Fibroblast of lung (primary cell): ENCODE results near the gene TRAP1. TPM values are rescaled to one million over a fixed set of nuclear protein-coding genes. Genes with fewer than 3 reads are reported as not detected.
A peak's percentile ranks its signal among the peaks of the same experiment; 100 is the strongest.

ENCODE experiments used
- DNase-seq, 2 donors: peaks; one replicate each; pipeline versions ENCODE4 v3.0.0 to v3.0.0-alpha.2; 2010; ENCODE audit warnings: low read depth in 2 of 2
- H2AFZ ChIP-seq: 2 replicates; pipeline ENCODE4 v1.5.1; 2012; ENCODE audit warnings: low read length, control low read depth, inconsistent platforms
- H3K27ac ChIP-seq: 2 replicates; pipeline ENCODE4 v1.5.1; 2011; ENCODE audit warnings: low read length, control low read depth; ENCODE audit not compliant: insufficient read depth
- H3K27me3 ChIP-seq: 2 replicates; pipeline ENCODE4 v1.5.1; 2011; ENCODE audit warnings: mild to moderate bottlenecking, low read length; ENCODE audit not compliant: control insufficient read depth, insufficient read depth
- H3K36me3 ChIP-seq: 2 replicates; pipeline ENCODE4 v1.5.1; 2011; ENCODE audit warnings: low read length; ENCODE audit not compliant: control insufficient read depth, insufficient read depth
- H3K4me1 ChIP-seq: 2 replicates; pipeline ENCODE4 v1.5.1; 2011; ENCODE audit warnings: low read length; ENCODE audit not compliant: control insufficient read depth, insufficient read depth; ENCODE audit errors: extremely low read depth
- H3K4me2 ChIP-seq: 2 replicates; pipeline ENCODE4 v1.5.1; 2011; ENCODE audit warnings: low read length, control low read depth; ENCODE audit not compliant: insufficient read depth; ENCODE audit errors: extremely low read depth
- H3K4me3 ChIP-seq, 4 experiments: fragments of 200-600 bp in 1 of 4; sonication (generic) in 1 of 4; replicated peaks in 1 of 4; 2 replicates each; pipeline ENCODE4 v1.5.1; 2011 to 2016; ENCODE audit warnings: low read length in 4 of 4, low read depth in 3 of 4, mild to moderate bottlenecking in 3 of 4, control low read depth in 2 of 4, inconsistent platforms in 1 of 4, mixed read lengths in 1 of 4; ENCODE audit not compliant: insufficient read depth in 1 of 4; ENCODE audit errors: control extremely low read depth in 1 of 4
- H3K79me2 ChIP-seq: 2 replicates; pipeline ENCODE4 v1.5.1; 2012; ENCODE audit warnings: mild to moderate bottlenecking, low read length, inconsistent platforms; ENCODE audit not compliant: control insufficient read depth, insufficient read depth
- H3K9ac ChIP-seq: 2 replicates; pipeline ENCODE4 v1.5.1; 2011; ENCODE audit warnings: mild to moderate bottlenecking, low read length, control low read depth; ENCODE audit not compliant: insufficient read depth
- H3K9me3 ChIP-seq: 2 replicates; pipeline ENCODE4 v1.5.1; 2012; ENCODE audit warnings: low read depth, low read length; ENCODE audit not compliant: control insufficient read depth, insufficient read depth
- H4K20me1 ChIP-seq: 2 replicates; pipeline ENCODE4 v1.5.1; 2011; ENCODE audit warnings: low read length; ENCODE audit not compliant: control insufficient read depth, insufficient read depth; ENCODE audit errors: extremely low read depth
- EZH2 ChIP-seq: IDR thresholded peaks from 2 replicates; pipeline ENCODE4 v1.5.1; 2012; ENCODE audit warnings: low read length, control low read depth, mild to moderate bottlenecking; ENCODE audit errors: missing control alignments
- polyA minus RNA-seq: library from RNA; depleted of rRNA, polyadenylated mRNA; stranded (reverse); fragments of >200 nt; gene quantifications from 2 replicates; pipeline ENCODE4 v1.2.3, GENCODE V29; 2011; ENCODE audit warnings: low replicate concordance
- polyA plus RNA-seq, 2 donors: library from polyadenylated mRNA; depleted of rRNA in 1 of 2; stranded (reverse) in 1 of 2; unstranded in 1 of 2; fragments of >200 nt; gene quantifications; 2 replicates each; pipeline ENCODE4 v1.2.1, GENCODE V29; 2011 to 2012; ENCODE audit warnings: missing spikeins in 1 of 2
- total RNA-seq: library from RNA; depleted of rRNA; stranded (reverse); fragments of >200 nt; gene quantifications from 2 replicates; pipeline ENCODE4 v1.2.1, GENCODE V29; 2014
- TF ChIP-seq, protein P1 (sequence below), 2 donors: IDR thresholded peaks in 1 of 2; conservative IDR thresholded peaks in 1 of 2; 1 replicate in 1 of 2; 2 replicates in 1 of 2; pipeline ENCODE4 v1.5.1; 2011 to 2012; ENCODE audit warnings: low read length in 2 of 2, control low read depth in 1 of 2, inconsistent platforms in 1 of 2, low read depth in 1 of 2, mild to moderate bottlenecking in 1 of 2

TRAP1 gene
- total RNA-seq (42.6 and 97.8 TPM in 2 replicates), polyA plus RNA-seq (52.1 and 110 TPM in 2 replicates), polyA minus RNA-seq (304 and 369 TPM in 2 replicates)
- 66.5 and 130 TPM in 2 replicates for polyA plus RNA-seq (2012)

GRCh38 chr16:3717235-3718018, at the start of gene TRAP1:
Gene TRAP1, minus strand, starts transcription at chr16:3717524. Its CDS starts 16 bp downstream, at chr16:3717508.
- no peaks in the 10 kb centered on the region for H4K20me1 ChIP-seq
- peak within 1 kb of the TSS; percentile 99 for H3K4me2 ChIP-seq
- peak; percentile 73 to 81 for DNase-seq
- TF ChIP-seq EZH2, result no peak
- peaks cover 26% of the 10 kb centered on the region for H3K79me2 ChIP-seq
- peak within 1 kb of the TSS; percentile 81 for H3K9ac ChIP-seq
- H3K4me1 ChIP-seq, result peaks cover 9% of the 10 kb centered on the region
- peak within 1 kb of the TSS; percentile 82 to 95 (median 90) for H3K4me3 ChIP-seq
- H3K36me3 ChIP-seq, result peaks cover 8% of the 10 kb centered on the region
- H3K9me3 ChIP-seq, result no peaks in the 10 kb centered on the region
- H3K27me3 ChIP-seq, result no peaks in the 10 kb centered on the region
- H2AFZ ChIP-seq, result peak within 1 kb of the TSS; percentile 88
- H3K27ac ChIP-seq, result peak within 1 kb of the TSS; percentile 87

DNA sequence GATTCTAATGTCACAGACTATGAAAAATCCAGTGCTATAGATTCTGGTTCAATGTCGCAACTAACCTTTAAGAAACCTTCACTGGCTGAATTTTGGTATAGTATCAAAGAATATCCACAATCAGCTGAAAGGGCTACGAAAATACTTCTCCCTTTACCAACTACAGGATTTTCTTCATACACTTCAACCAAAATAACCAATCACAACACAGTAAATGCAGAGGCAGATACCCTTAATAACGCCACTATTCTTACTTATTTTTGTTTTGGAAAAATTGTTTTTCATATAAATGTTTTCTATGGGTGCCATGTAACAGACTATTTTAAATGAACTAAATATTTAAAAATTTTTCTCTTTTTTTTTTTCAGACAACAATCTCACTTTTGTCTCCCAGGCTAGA, 48.9 kb upstream of the TRAP1 start:
- Histone ChIP-seq H3K4me2 (no peak overlapping the region), H3K9me3 (no peaks in the 10 kb centered on the region), H4K20me1 (no peaks in the 10 kb centered on the region), H3K36me3 (peaks cover 18% of the 10 kb centered on the region), H3K79me2 (peaks cover 5% of the 10 kb centered on the region), H3K4me1 (no peaks in the 10 kb centered on the region), H3K9ac (no peak overlapping the region), H2AFZ (no peak overlapping the region), H3K4me3 (no peak overlapping the region), H3K27me3 (no peaks in the 10 kb centered on the region), H3K27ac (no peak overlapping the region)
- no peak for TF ChIP-seq EZH2
- TF ChIP-seq, protein P1, sequence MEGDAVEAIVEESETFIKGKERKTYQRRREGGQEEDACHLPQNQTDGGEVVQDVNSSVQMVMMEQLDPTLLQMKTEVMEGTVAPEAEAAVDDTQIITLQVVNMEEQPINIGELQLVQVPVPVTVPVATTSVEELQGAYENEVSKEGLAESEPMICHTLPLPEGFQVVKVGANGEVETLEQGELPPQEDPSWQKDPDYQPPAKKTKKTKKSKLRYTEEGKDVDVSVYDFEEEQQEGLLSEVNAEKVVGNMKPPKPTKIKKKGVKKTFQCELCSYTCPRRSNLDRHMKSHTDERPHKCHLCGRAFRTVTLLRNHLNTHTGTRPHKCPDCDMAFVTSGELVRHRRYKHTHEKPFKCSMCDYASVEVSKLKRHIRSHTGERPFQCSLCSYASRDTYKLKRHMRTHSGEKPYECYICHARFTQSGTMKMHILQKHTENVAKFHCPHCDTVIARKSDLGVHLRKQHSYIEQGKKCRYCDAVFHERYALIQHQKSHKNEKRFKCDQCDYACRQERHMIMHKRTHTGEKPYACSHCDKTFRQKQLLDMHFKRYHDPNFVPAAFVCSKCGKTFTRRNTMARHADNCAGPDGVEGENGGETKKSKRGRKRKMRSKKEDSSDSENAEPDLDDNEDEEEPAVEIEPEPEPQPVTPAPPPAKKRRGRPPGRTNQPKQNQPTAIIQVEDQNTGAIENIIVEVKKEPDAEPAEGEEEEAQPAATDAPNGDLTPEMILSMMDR (conservative IDR thresholded peaks at IDR 0.05 in 1 of 2, IDR thresholded peaks at IDR 0.05 in 1 of 2; ENCODE audit: low read depth in 1 of 2, low read length in 2 of 2), result no peak
- no peak for DNase-seq

- Histone ChIP-seq H3K9me3 (no peaks in the 10 kb centered on the region), H3K79me2 (peaks cover 3% of the 10 kb centered on the region), H3K9ac (no peak overlapping the region), H4K20me1 (no peaks in the 10 kb centered on the region), H3K27me3 (no peaks in the 10 kb centered on the region), H3K36me3 (peaks cover 12% of the 10 kb centered on the region), H3K4me1 (no peaks in the 10 kb centered on the region), H3K4me3 (no peak overlapping the region), H3K4me2 (no peak overlapping the region), H3K27ac (no peak overlapping the region), H2AFZ (no peak overlapping the region)
- TF ChIP-seq EZH2, result no peak
- TF ChIP-seq, protein P1 (conservative IDR thresholded peaks at IDR 0.05 in 1 of 2, IDR thresholded peaks at IDR 0.05 in 1 of 2; ENCODE audit: low read depth in 1 of 2, low read length in 2 of 2), result no peak
- DNase-seq, result no peak
Observed at GRCh38 chr16:3764409-3764808, 47.1 kb upstream of the TRAP1 start.
